Activated CD4-positive, alpha-beta T cell treated with anti-CD3 and anti-CD28 coated beads for 36 hours (primary cell): ENCODE results near the gene GAS2. TPM values are rescaled to one million over a fixed set of nuclear protein-coding genes. Genes with fewer than 3 reads are reported as not detected.

Experiments
- ATAC-seq: fragments of 200-7000 bp; cut with Tn5 transposase; one replicate; pipeline ENCODE4 v1.10.0; 2021; ENCODE audit warnings: mild to moderate bottlenecking, moderate library complexity
- CTCF ChIA-PET: fragments of 350-600 bp; sonication (Branson Sonifier 250); formaldehyde crosslinking; loops from one replicate; lab custom pipeline; 2021; ENCODE audit warnings: antibody characterized with exemption; lab: Charles Lee
- POLR2A ChIA-PET: fragments of 350-600 bp; sonication (Branson Sonifier 250); formaldehyde crosslinking; loops from one replicate; lab custom pipeline; 2021; ENCODE audit warnings: antibody characterized with exemption, inconsistent platforms; lab: Charles Lee
- DNase-seq: peaks from one replicate; pipeline ENCODE4 v3.0.0-alpha.2; 2020
- H3K27ac Mint-ChIP-seq: one replicate; pipeline ENCODE4 v1.8.0; 2021; ENCODE audit warnings: mixed read lengths
- H3K27me3 Mint-ChIP-seq: one replicate; pipeline ENCODE4 v1.8.0; 2021; ENCODE audit warnings: mixed read lengths
- H3K36me3 Mint-ChIP-seq: one replicate; pipeline ENCODE4 v1.8.0; 2021; ENCODE audit warnings: low read depth, mixed read lengths
- H3K4me1 Mint-ChIP-seq: one replicate; pipeline ENCODE4 v1.8.0; 2021; ENCODE audit warnings: mixed read lengths
- H3K4me3 Mint-ChIP-seq: one replicate; pipeline ENCODE4 v1.8.0; 2021; ENCODE audit warnings: mild to moderate bottlenecking, moderate library complexity, mixed read lengths
- H3K9me3 Mint-ChIP-seq: one replicate; pipeline ENCODE4 v1.8.0; 2021; ENCODE audit warnings: low read depth, mixed read lengths
- intact Hi-C, 2 experiments: fragments of 100-400 bp; cut with DNase I in 1 of 2; cut with micrococcal nuclease in 1 of 2; formaldehyde crosslinking; loops; one replicate each; pipeline versions ENCODE4 v1.14.2 to v1.15.1; 2022 to 2024; cut with DNase I, micrococcal nuclease
- total RNA-seq, 2 experiments: library from RNA; stranded (reverse); gene quantifications; one replicate each; pipeline ENCODE4 v1.2.3, GENCODE V29; 2021

The GAS2 gene
- total RNA-seq, 2 experiments from 2014 or later, result 1.3 to 1.4 TPM

DNA sequence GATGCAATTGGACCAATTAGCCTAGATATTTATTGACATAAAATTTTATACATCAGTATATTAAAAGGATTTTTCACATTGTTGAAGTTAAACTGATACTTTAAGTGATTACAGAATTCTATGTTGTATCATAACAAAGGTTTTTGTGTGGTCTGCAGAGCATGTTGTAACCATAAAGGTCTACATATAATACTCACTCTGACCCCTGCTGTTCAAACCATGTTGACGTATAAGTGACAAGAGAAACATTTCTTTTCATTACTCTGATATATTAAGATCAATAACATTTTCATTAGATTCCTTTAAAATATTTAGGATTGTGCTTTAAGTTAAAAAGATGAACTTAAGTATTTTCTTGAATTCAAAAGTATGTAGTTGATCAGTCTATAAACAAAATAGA lies 63.9 kb downstream of the GAS2 start:
- H3K27me3 Mint-ChIP-seq, result no peaks in the 10 kb centered on the region
- no peaks in the 10 kb centered on the region for H3K9me3 Mint-ChIP-seq
- no peak for DNase-seq
- ChIA-PET CTCF (interaction anchor here (1.8 kb wide), 1 partner anchor 59 kb away, joined by 9 read pairs; no protein-coding TSS in a partner anchor), POLR2A (no interaction called here)
- no peaks in the 10 kb centered on the region for H3K4me1 Mint-ChIP-seq
- intact Hi-C loops, result loop anchor here (2.0 to 5.0 kb wide), 3 partner anchors 58 to 398 kb away; no protein-coding TSS in a partner anchor
- no peak for ATAC-seq
- H3K4me3 Mint-ChIP-seq, result no peak overlapping the region
- H3K36me3 Mint-ChIP-seq, result no peaks in the 10 kb centered on the region
- H3K27ac Mint-ChIP-seq, result no peak overlapping the region

- Mint-ChIP-seq H3K9me3 (no peaks in the 10 kb centered on the region), H3K36me3 (no peaks in the 10 kb centered on the region), H3K27me3 (no peaks in the 10 kb centered on the region), H3K4me1 (no peaks in the 10 kb centered on the region), H3K4me3 (no peak overlapping the region), H3K27ac (no peak overlapping the region)
- CTCF ChIA-PET, result interaction anchor here (1.3 kb wide), 1 partner anchor 42 kb away, joined by 3 read pairs; no protein-coding TSS in a partner anchor
- intact Hi-C loops, result loop anchor here in 1 of 2 experiments (5.0 kb wide), 2 partner anchors 60 to 400 kb away; no protein-coding TSS in a partner anchor
- ATAC-seq (no peak), DNase-seq (no peak)
- POLR2A ChIA-PET, result no interaction called here
Measured at GRCh38 chr11:22732588-22732987, 66.2 kb downstream of the GAS2 start.

DNA sequence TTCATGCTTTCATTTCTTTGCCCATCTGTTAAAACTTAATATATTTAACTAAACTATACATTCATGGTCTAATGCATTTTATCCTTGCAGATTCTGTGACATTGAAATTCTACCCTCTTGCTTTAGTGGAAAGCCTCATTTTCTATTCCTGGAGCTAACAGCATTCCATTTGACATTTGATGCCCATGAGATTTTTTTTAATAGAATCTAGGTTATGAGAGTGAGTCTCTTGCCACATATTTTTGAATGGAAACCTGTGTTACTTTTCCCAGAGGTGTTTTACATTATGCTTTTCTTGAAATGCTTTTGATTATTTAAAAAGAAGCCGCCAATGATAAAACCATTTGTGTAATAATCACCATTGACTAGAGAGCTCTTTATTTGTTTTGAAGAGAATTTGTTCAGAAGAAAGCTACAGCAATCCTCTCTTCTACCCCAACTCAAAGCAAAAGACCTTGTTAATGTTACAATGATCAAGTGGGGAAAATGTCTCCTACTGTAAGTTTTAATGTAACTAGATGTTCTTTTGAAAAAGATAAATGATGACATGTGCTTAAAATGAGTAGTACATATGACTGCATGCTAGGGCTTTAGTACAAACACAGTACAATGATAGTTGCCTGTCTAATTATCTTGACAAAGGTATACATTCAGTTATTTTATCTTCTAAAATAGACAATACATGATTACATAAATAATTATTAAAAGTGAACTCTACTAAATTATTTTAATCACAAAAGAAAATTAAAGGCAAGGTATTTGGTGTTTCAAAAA lies 67.3 kb downstream of the GAS2 start:
- H3K27me3 Mint-ChIP-seq, result no peaks in the 10 kb centered on the region
- H3K36me3 Mint-ChIP-seq, result no peaks in the 10 kb centered on the region
- H3K27ac Mint-ChIP-seq, result no peak overlapping the region
- ChIA-PET POLR2A (no interaction called here), CTCF (interaction anchor here (0.8 to 1.3 kb wide), 2 partner anchors 11 to 43 kb away, joined by 3 read pairs; no protein-coding TSS in a partner anchor)
- no peaks in the 10 kb centered on the region for H3K9me3 Mint-ChIP-seq
- H3K4me3 Mint-ChIP-seq, result no peak overlapping the region
- H3K4me1 Mint-ChIP-seq, result no peaks in the 10 kb centered on the region
- intact Hi-C loops, result loop anchor here in 1 of 2 experiments (5.0 kb wide), 2 partner anchors 61 to 401 kb away; no protein-coding TSS in a partner anchor
- no peak for ATAC-seq
- no peak for DNase-seq

DNA sequence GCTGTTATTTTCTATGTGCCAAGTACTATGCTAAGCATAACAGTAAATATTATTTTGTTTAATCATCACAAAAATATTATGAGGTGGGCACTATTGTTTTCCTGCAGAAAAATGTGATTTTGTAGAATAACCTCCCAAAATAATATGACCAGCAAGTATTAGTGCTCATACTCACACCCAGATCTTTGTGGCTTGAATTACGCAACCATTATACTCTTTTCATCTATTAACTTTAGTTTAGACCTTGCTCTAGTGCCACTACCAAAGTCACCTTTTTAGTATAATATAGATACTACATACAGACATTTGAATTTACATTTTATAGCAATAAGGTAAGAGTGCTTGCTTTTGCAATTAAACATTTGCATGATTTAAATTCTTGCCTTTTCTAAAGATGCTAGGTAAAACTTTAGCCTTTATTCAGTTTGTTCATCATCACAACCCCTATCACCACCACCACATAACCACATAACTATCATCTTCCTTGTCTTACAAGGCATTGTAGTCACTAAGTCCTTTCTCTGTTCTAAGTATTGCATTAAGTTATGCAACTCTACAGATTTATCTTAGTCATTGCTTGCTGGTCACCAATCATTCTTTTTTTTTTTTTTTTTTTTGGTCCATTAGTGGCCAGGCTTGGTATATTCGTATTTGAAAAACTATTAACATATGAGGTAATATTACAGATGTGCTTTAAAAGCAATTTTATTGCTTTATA lies 68.4 kb downstream of the GAS2 start:
- no peaks in the 10 kb centered on the region for H3K27me3 Mint-ChIP-seq
- ChIA-PET POLR2A (no interaction called here), CTCF (no interaction called here)
- H3K4me3 Mint-ChIP-seq, result no peak overlapping the region
- DNase-seq (no peak), ATAC-seq (no peak)
- no peak overlapping the region for H3K27ac Mint-ChIP-seq
- H3K9me3 Mint-ChIP-seq, result no peaks in the 10 kb centered on the region
- intact Hi-C loops, result loop anchor here in 1 of 2 experiments (5.0 kb wide), 2 partner anchors 62 to 402 kb away; no protein-coding TSS in a partner anchor
- no peaks in the 10 kb centered on the region for H3K4me1 Mint-ChIP-seq
- H3K36me3 Mint-ChIP-seq, result no peaks in the 10 kb centered on the region

DNA sequence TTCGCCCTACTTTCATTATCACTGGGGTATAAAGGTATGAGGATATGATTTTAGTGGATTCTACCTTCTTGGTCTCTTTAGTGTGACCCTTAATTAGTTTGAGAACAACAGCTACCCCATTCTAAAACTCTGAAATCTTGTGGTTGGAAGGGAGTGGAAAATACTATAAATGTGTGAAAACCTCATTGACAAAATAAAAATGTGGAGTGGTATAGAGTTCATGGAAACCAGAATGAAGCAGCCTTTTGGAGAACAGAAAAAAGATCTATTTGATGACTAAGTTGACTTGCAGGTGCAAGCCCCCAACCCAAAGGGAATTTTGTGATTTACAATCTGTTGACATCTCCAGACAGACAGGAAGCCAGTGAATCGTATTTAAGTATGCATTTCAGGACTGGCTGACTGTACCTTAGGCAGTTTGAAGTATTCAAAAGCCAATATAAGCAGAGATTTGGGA lies 75.8 kb downstream of the GAS2 start:
- intact Hi-C loops, result no loop called here
- CTCF ChIA-PET, result no interaction called here
- ATAC-seq (peak; percentile 55), DNase-seq (no peak)
- Mint-ChIP-seq H3K27me3 (peaks cover 3% of the 10 kb centered on the region), H3K9me3 (no peaks in the 10 kb centered on the region), H3K4me1 (peaks cover 6% of the 10 kb centered on the region), H3K36me3 (no peaks in the 10 kb centered on the region), H3K27ac (no peak overlapping the region), H3K4me3 (no peak overlapping the region)
- POLR2A ChIA-PET, result no interaction called here

DNA sequence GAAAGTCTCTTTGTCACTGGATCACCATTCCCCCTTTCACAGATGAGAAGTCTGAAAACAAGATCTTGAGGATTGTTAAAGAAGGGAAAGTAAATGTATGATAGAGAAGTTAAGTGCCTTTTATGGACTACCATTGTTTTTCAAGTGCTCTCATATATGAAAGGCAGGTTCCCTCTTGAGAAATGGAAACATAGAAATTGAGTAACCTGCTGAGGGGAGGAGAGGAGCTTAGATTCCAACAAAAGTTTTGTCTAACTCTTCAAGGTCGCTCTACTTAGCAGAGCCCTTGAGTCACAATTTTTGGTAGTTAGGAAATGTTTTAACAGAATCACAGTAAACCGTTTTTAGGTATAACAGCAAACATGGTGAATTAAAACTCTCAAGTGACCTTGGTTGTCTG lies 83.1 kb downstream of the GAS2 start:
- Mint-ChIP-seq H3K27me3 (peaks cover 2% of the 10 kb centered on the region), H3K9me3 (no peaks in the 10 kb centered on the region), H3K4me3 (no peak overlapping the region), H3K36me3 (no peaks in the 10 kb centered on the region), H3K4me1 (peaks cover 5% of the 10 kb centered on the region), H3K27ac (no peak overlapping the region)
- ATAC-seq, result no peak
- CTCF ChIA-PET, result no interaction called here
- no peak for DNase-seq
- POLR2A ChIA-PET, result no interaction called here
- intact Hi-C loops, result no loop called here

DNA sequence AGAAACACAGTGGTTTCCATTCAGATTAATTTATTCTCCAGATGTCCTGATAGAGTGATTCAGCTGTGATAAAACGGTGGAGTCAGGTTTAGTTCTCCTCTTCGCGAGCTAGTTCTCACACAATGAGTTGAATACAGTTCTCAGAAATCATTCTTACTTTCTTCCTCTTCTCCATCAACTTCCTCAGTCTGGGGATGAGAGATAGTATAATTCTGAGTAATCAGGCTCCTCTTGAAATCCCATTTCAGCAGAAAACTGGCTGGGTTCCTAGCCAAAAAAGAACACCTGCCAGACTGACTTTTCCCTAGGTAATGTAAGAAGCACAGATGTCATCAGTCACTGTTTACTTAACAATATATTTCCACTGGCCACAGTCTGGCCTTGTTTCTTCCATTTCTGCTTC lies 86.5 kb downstream of the GAS2 start:
- no peaks in the 10 kb centered on the region for H3K36me3 Mint-ChIP-seq
- intact Hi-C loops, result no loop called here
- no peak overlapping the region for H3K27ac Mint-ChIP-seq
- CTCF ChIA-PET, result no interaction called here
- no peak overlapping the region for H3K4me3 Mint-ChIP-seq
- H3K4me1 Mint-ChIP-seq, result peaks cover 5% of the 10 kb centered on the region
- ATAC-seq (no peak), DNase-seq (no peak)
- H3K9me3 Mint-ChIP-seq, result no peaks in the 10 kb centered on the region
- H3K27me3 Mint-ChIP-seq, result no peaks in the 10 kb centered on the region
- POLR2A ChIA-PET, result no interaction called here

GRCh38 chr11:22753416-22753815 lies 87.0 kb downstream of the GAS2 start:
- no peaks in the 10 kb centered on the region for H3K36me3 Mint-ChIP-seq
- CTCF ChIA-PET, result no interaction called here
- no peaks in the 10 kb centered on the region for H3K9me3 Mint-ChIP-seq

DNA sequence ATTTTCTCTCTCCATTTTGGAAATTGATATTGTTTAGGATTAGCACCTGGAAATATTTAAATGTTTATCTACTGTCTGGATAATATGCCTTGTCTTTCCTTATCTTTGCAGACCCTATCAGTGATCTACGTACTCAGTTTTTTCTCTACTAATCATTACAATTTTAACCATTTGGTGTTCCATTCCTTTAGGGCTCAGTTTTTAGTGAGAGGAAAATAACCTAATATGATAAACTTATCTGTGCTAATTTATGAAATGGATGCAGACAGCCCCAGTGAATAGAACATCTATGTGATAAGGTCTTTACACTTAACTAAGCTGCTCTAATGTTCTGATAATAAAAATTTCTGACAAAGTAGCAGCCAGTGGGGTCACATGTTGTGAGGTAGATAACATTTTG lies 94.7 kb downstream of the GAS2 start:
- no peaks in the 10 kb centered on the region for H3K9me3 Mint-ChIP-seq
- no peaks in the 10 kb centered on the region for H3K36me3 Mint-ChIP-seq
- H3K4me1 Mint-ChIP-seq, result peaks cover 3% of the 10 kb centered on the region
- H3K27ac Mint-ChIP-seq, result no peak overlapping the region
- DNase-seq (no peak), ATAC-seq (no peak)
- H3K4me3 Mint-ChIP-seq, result no peak overlapping the region
- peaks cover 2% of the 10 kb centered on the region for H3K27me3 Mint-ChIP-seq
- intact Hi-C loops, result no loop called here
- ChIA-PET POLR2A (no interaction called here), CTCF (no interaction called here)

More at GRCh38 chr11:22753416-22753815, 87.0 kb downstream of the GAS2 start:
- ATAC-seq (no peak), DNase-seq (no peak)
- H3K4me3 Mint-ChIP-seq, result no peak overlapping the region
- H3K27ac Mint-ChIP-seq, result no peak overlapping the region
- H3K4me1 Mint-ChIP-seq, result peaks cover 5% of the 10 kb centered on the region
- H3K27me3 Mint-ChIP-seq, result no peaks in the 10 kb centered on the region
- intact Hi-C loops, result no loop called here
- POLR2A ChIA-PET, result no interaction called here

DNA sequence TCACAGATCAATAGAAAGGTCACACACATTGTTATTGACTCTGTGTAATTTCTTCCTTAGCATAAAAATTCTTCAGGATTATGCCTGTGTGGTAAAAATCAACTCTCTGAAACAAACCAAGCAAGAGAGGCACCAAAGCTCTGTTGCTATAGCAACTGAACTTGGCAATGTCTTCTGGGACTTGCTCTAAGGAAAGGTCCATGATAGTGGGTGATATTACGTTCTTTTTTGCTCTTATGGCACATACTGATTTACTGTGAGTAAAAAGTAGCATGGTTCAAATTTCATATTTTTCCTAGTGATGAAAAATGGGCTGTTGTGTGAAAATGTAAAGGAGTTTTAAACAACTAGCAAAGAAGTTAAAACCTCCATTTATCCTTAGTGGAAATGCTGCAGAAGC lies 96.8 kb downstream of the GAS2 start:
- CTCF ChIA-PET, result no interaction called here
- DNase-seq (no peak), ATAC-seq (no peak)
- Mint-ChIP-seq H3K36me3 (no peaks in the 10 kb centered on the region), H3K4me1 (peaks cover 3% of the 10 kb centered on the region), H3K4me3 (no peak overlapping the region), H3K27me3 (peaks cover 2% of the 10 kb centered on the region), H3K27ac (no peak overlapping the region), H3K9me3 (no peaks in the 10 kb centered on the region)
- intact Hi-C loops, result no loop called here
- POLR2A ChIA-PET, result no interaction called here

GRCh38 chr11:22764735-22765134 lies 98.3 kb downstream of the GAS2 start:
- ATAC-seq (no peak), DNase-seq (no peak)
- H3K4me1 Mint-ChIP-seq, result peaks cover 3% of the 10 kb centered on the region
- H3K36me3 Mint-ChIP-seq, result no peaks in the 10 kb centered on the region
- POLR2A ChIA-PET, result no interaction called here
- H3K27me3 Mint-ChIP-seq, result no peaks in the 10 kb centered on the region
- H3K4me3 Mint-ChIP-seq, result no peak overlapping the region
- CTCF ChIA-PET, result no interaction called here
- no peak overlapping the region for H3K27ac Mint-ChIP-seq
- intact Hi-C loops, result no loop called here
- no peaks in the 10 kb centered on the region for H3K9me3 Mint-ChIP-seq
